Measurements from ENCODE around the gene RBMY1B.
"Not testable (repeated sequence)": the region's sequence is repeated elsewhere in the genome, so short reads cannot be mapped to it uniquely, and the experiment has no call there.

The RBMY1B gene

DNA sequence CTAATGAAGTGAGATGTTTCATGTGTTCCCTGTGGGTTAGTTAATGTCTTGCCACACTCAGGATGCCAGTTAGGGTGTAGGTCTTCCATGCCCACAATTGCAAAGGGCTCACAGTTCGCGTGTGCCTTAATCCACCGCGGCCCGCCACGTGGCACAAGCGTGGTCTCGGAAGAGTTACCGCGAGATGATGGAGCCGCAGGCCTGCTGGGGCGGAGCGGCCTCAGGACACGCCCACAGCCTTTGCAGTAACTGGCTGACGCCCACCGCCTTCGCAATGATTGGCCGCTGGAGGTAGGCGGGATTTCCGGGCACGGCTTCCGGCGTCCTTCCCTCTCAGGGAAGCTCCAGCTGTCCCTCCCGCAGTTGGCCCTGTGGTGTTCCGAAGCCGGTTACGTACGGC, at the start of gene RBMY1B:
TSS of gene RBMY1B (plus strand) at position 301 of the 400 bp plus-strand sequence. CDS start 2,013 bp downstream, outside the sequence.
- DNase-seq = not testable (repeated sequence)

DNA sequence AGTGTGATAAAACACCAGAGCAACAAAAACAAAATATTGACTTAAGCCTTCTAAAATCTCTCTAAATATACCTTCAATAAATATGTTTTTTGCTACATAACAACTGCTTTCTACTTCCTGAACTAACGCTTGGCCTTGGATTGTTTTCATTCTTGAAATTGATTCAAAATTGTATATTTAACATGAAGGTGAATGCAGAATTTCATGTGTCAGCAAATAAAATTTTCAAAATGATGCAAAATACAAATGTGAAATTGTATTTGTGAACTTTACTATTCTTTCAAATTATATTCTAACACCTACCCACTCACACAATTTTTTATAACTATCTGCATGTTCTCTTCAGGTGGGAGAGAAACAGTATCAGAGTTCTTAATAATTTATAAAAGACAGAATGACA, 48.2 kb upstream of the RBMY1B start:
- DNase-seq = not testable (repeated sequence)

DNA sequence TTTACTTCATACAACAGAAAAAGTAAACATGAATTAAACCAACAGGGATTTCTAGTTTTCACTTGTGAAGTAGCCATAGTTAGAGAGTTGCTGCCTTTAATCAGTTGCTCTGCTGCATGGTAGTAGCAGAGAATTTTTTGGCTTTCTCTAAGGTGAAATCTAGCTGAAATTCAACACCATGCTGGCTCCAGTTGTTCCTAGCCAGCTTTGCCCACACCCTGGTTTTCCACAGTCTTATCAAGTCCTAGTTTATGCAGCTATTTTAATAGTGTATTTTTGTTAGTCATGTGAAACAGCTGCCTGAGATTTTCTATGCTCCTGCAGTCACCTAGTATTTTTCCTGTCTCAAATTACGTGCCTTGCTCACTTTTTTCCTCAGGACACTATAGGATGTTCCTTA, 28.2 kb upstream of the RBMY1B start:
- DNase-seq = no peak

DNA sequence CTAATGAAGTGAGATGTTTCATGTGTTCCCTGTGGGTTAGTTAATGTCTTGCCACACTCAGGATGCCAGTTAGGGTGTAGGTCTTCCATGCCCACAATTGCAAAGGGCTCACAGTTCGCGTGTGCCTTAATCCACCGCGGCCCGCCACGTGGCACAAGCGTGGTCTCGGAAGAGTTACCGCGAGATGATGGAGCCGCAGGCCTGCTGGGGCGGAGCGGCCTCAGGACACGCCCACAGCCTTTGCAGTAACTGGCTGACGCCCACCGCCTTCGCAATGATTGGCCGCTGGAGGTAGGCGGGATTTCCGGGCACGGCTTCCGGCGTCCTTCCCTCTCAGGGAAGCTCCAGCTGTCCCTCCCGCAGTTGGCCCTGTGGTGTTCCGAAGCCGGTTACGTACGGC, 23.4 kb downstream of the RBMY1B start, which contains the start of gene RBMY1A1:
TSS of gene RBMY1A1 (plus strand) at position 301 of the 400 bp plus-strand sequence. CDS start 2,013 bp downstream, outside the sequence.
- DNase-seq = not testable (repeated sequence)

DNA sequence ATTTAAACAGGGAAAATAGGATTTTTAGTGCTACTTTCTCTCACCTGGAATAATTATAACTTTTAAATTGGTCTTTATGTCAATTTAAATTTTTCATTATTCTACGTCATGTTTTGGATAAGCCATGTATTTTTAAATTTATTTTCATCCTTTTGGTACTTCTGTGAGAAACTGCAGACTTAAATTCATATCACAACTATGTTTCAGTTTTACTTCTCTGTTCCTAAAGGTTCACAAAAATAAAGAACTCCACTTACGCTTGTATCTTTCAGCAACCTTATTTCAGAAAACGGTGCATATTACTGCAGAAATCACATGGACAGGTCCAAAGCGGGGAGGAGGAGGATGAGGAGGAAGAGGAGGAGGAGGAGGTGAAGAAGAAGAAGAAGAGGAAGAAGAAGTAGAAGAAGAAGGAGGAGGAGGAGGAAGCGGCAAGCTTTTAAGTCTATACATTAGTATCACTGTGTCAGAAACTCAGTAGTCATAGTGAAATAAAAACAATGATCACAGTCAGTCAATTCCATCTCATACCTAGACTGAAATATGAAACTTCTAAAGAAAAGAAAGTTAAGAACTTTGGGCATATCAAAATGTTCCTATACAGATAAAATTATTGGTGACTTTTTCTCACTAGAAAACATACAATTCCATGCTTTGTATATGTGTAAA, 48.3 kb downstream of the RBMY1B start:
- not testable (repeated sequence) for DNase-seq
